Vagina (tissue), 2 donors: ENCODE results near the gene MELK. TPM values are rescaled to one million over a fixed set of nuclear protein-coding genes. Genes with fewer than 3 reads are reported as not detected.
A peak's percentile ranks its signal among the peaks of the same experiment; 100 is the strongest.
"Not testable (repeated sequence)": the region's sequence is repeated elsewhere in the genome, so short reads cannot be mapped to it uniquely, and the experiment has no call there.

ENCODE experiments used
- DNase-seq, 2 donors: peaks; one replicate each; pipeline ENCODE4 v3.0.0-alpha.2; 2017; ENCODE audit errors: extremely low spot score in 2 of 2
- H3K27ac ChIP-seq: fragments of 200-600 bp; sonication (generic); one replicate; pipeline ENCODE4 v1.5.1; 2019
- H3K27me3 ChIP-seq: fragments of 200-600 bp; sonication (generic); one replicate; pipeline ENCODE4 v1.5.1; 2019
- H3K36me3 ChIP-seq, 2 donors: fragments of 200-600 bp; sonication (generic); one replicate each; pipeline ENCODE4 v1.5.1; 2017 to 2019
- H3K4me1 ChIP-seq: fragments of 200-600 bp; sonication (generic); one replicate; pipeline ENCODE4 v1.5.1; 2019
- H3K4me3 ChIP-seq, 2 donors: fragments of 200-600 bp; sonication (generic); 1 replicate in 1 of 2; 2 replicates in 1 of 2; pipeline ENCODE4 v1.5.1; 2016 to 2019
- H3K9me3 ChIP-seq: fragments of 200-600 bp; sonication (generic); one replicate; pipeline ENCODE4 v1.5.1; 2019
- POLR2A ChIP-seq, 2 donors: fragments of 450-650 bp; IDR thresholded peaks; one replicate each; pipeline ENCODE4 v1.6.1; 2017; ENCODE audit warnings: antibody characterized with exemption in 2 of 2, mild to moderate bottlenecking in 2 of 2, moderate library complexity in 2 of 2
- POLR2AphosphoS5 ChIP-seq, 2 donors: sonication (generic); formaldehyde crosslinking; IDR thresholded peaks; one replicate each; pipeline ENCODE4 v1.9.0; 2017; ENCODE audit warnings: antibody characterized with exemption in 2 of 2, mild to moderate bottlenecking in 2 of 2, low read depth in 1 of 2; ENCODE audit not compliant: insufficient read depth in 1 of 2
- intact Hi-C: fragments of 100-400 bp; cut with DNase I; formaldehyde crosslinking; loops from one replicate; pipeline ENCODE4 v1.15.1; 2023
- total RNA-seq: library from RNA; depleted of rRNA; stranded (reverse); fragments of >200 nt; gene quantifications from one replicate; pipeline ENCODE4 v1.2.3, GENCODE V29; 2016
- TF ChIP-seq, protein P1 (sequence below), 3 experiments: fragments of 450-650 bp in 2 of 3; fragments of 200-600 bp in 1 of 3; sonication (generic) in 1 of 3; IDR thresholded peaks; one replicate each; pipeline ENCODE4 v1.5.1; 2017 to 2019; ENCODE audit warnings: antibody characterized with exemption in 3 of 3, mild to moderate bottlenecking in 2 of 3, moderate library complexity in 2 of 3

Gene MELK
- total RNA-seq, 1 donor from 2014 or later, result 2.9 TPM

DNA sequence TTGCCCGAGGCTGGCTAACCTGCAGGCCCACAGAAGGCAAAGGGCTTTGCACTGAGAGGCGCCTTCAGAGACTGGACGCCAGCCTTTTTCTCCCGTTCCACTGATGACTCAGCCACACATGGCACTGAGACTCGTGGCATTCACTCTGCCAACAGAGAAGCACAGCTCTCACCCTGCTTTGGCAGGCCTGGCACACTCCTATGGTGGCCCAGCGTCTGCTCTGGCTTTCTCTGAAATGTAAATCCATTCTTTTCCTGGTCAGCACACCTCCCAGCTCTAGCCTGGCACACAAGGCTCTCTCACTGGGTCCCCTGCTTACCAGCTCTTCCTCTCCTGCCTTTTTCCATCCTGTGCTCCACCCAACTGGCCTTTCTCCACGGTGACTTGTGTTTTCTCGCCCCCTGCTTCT lies 5.9 kb upstream of the MELK start:
- H3K9me3 ChIP-seq, result no peaks in the 10 kb centered on the region
- intact Hi-C loops, result no loop called here
- H3K27ac ChIP-seq, result peak overlapping the region; percentile 46
- TF ChIP-seq POLR2AphosphoS5 (IDR thresholded peaks at IDR 0.05; ENCODE audit: insufficient read depth in 1 of 2, low read depth in 1 of 2), result peak in 1 of 2 donors; percentile 42
- TF ChIP-seq POLR2A (IDR thresholded peaks at IDR 0.05), result no peak
- TF ChIP-seq, protein P1, sequence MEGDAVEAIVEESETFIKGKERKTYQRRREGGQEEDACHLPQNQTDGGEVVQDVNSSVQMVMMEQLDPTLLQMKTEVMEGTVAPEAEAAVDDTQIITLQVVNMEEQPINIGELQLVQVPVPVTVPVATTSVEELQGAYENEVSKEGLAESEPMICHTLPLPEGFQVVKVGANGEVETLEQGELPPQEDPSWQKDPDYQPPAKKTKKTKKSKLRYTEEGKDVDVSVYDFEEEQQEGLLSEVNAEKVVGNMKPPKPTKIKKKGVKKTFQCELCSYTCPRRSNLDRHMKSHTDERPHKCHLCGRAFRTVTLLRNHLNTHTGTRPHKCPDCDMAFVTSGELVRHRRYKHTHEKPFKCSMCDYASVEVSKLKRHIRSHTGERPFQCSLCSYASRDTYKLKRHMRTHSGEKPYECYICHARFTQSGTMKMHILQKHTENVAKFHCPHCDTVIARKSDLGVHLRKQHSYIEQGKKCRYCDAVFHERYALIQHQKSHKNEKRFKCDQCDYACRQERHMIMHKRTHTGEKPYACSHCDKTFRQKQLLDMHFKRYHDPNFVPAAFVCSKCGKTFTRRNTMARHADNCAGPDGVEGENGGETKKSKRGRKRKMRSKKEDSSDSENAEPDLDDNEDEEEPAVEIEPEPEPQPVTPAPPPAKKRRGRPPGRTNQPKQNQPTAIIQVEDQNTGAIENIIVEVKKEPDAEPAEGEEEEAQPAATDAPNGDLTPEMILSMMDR (IDR thresholded peaks at IDR 0.05), result no peak
- H3K4me3 ChIP-seq, result no peak overlapping the region
- H3K4me1 ChIP-seq, result peaks cover 13% of the 10 kb centered on the region
- H3K36me3 ChIP-seq, result no peaks in the 10 kb centered on the region
- H3K27me3 ChIP-seq, result no peaks in the 10 kb centered on the region
- no peak for DNase-seq

DNA sequence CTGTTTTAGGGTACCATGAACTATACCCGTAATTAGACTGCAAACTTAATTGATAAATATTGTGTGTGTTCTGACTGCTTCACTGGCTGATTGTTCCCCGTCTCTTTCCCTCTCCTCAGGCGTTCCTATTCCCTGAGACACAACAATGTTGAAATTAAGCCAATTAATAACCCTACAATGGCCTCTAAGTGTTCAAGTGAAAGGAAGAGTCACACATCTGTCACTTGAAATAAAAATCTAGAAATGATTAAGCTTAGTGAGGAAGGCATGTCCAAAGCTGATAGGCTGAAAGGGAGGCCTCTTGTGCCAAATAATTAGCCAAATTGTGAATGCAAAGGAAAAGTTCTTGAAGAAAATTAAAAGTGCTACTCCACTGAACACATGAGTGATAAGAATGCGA lies 4.0 kb upstream of the MELK start:
- H3K27ac ChIP-seq, H3K27me3 ChIP-seq, intact Hi-C loops, H3K36me3 ChIP-seq, DNase-seq, H3K9me3 ChIP-seq, H3K4me3 ChIP-seq: not testable (repeated sequence)
- peaks cover 27% of the 10 kb centered on the region for H3K4me1 ChIP-seq

DNA sequence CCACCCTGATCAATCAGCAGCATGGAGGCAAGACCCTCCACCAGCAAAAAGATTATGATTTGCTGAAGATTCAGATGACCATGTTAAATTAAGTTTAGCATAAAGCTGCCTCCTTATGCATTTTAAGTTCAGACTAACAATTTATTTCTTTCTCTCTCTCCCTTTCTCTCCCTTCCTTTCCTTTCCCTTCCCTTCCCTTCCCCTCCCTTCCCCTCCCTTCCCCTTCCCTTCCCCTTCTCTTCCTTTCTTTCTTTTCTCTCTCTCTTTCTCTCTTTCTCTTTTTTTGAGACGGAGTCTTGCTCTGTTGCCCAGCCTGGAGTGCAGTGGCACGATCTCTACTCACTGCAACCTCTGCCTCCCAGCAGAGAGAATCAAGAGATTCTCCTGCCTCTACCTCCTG lies 1.4 kb upstream of the MELK start:
- H3K4me3 ChIP-seq, result no peak overlapping the region
- intact Hi-C loops, result no loop called here

DNA sequence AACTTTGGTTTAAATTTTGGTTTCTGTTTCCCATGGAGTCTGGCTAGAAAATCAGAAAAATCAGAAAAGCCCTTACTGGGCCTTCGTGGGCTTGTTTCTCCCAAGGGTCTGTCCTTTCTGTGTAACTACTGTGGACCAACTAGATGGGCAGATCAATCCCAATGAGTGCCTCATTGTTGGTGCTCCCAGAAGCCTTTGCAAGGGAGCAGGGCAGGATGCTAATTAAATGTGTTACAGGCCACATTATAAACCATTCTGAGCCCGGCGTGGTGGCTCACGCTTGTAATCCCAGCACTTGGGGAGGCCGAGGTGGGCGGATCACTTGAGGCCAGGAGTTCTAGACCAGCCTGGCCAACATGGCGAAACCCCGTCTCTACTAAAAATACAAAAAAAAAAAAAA lies 1.4 kb downstream of the MELK start:
- H3K27ac ChIP-seq, DNase-seq, intact Hi-C loops, H3K27me3 ChIP-seq, H3K9me3 ChIP-seq, H3K36me3 ChIP-seq: not testable (repeated sequence)
- Histone ChIP-seq H3K4me1 (peaks cover 16% of the 10 kb centered on the region), H3K4me3 (peak overlapping the region in 1 of 2 donors; percentile 87)

More for the DNA sequence above, 1.4 kb upstream of the MELK start:
- no peaks in the 10 kb centered on the region for H3K27me3 ChIP-seq
- no peak overlapping the region for H3K27ac ChIP-seq
- H3K4me1 ChIP-seq, result peaks cover 28% of the 10 kb centered on the region
- no peak for TF ChIP-seq POLR2AphosphoS5 (IDR thresholded peaks at IDR 0.05; ENCODE audit: insufficient read depth in 1 of 2, low read depth in 1 of 2)
- TF ChIP-seq, protein P1 (IDR thresholded peaks at IDR 0.05), result no peak
- no peak for TF ChIP-seq POLR2A (IDR thresholded peaks at IDR 0.05)
- H3K9me3 ChIP-seq, result no peaks in the 10 kb centered on the region
- DNase-seq, result no peak
- H3K36me3 ChIP-seq, result no peaks in the 10 kb centered on the region

DNA sequence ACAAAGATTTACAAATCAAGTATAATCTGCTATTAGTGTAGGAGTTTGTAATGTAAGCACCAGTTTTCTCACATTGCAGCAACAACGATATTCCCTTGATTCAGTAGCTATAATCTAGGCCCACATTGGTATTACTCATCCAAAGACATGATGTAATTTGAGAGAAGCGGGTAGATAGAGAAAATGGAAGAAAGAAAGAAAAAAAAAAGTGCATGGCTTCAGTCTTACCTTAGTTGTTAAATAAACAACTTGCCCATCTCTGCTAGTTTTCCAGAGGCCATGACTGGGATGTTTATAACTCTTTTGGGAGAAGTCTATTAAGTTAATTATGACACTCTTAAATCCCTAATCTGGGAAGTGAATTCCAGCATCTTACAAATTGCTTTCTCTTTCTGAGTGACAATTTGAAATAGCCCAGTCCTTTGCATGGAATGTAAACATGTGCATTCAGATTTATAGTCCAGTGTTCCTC lies 2.8 kb downstream of the MELK start:
- Histone ChIP-seq H3K9me3 (no peaks in the 10 kb centered on the region), H3K4me1 (peaks cover 16% of the 10 kb centered on the region), H3K27me3 (no peaks in the 10 kb centered on the region), H3K27ac (no peak overlapping the region), H3K4me3 (no peak overlapping the region), H3K36me3 (no peaks in the 10 kb centered on the region)
- TF ChIP-seq, protein P1 (IDR thresholded peaks at IDR 0.05), result no peak
- TF ChIP-seq POLR2AphosphoS5 (IDR thresholded peaks at IDR 0.05; ENCODE audit: insufficient read depth in 1 of 2, low read depth in 1 of 2), result no peak
- no peak for TF ChIP-seq POLR2A (IDR thresholded peaks at IDR 0.05)
- no peak for DNase-seq
- intact Hi-C loops, result no loop called here

DNA sequence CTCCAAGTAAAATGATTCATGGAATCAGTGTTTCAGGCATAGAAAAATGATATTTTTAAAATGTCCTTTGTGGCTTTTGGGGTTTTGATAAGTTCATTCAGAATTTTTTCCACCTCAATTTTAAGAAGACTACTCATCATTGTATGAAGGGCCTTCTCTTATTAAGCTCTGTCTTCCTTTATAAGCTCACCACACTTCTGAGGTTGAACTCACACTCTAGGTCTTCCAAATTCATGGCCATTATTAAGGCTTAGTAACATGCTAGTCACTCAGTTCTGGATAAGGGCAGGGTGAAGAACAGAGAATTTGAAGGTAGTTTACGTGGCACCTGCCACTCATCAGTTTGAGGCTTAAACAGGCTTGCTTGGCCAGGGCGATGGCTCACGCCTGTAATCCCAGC lies 4.2 kb downstream of the MELK start:
- H3K4me1 ChIP-seq, result peaks cover 16% of the 10 kb centered on the region
- H3K36me3 ChIP-seq, result no peaks in the 10 kb centered on the region
- H3K27ac ChIP-seq, result no peak overlapping the region
- no peak for DNase-seq
- H3K27me3 ChIP-seq, result no peaks in the 10 kb centered on the region
- no peak overlapping the region for H3K4me3 ChIP-seq
- no peaks in the 10 kb centered on the region for H3K9me3 ChIP-seq
- intact Hi-C loops, result no loop called here
- TF ChIP-seq POLR2A (IDR thresholded peaks at IDR 0.05), result no peak
- no peak for TF ChIP-seq POLR2AphosphoS5 (IDR thresholded peaks at IDR 0.05; ENCODE audit: insufficient read depth in 1 of 2, low read depth in 1 of 2)
- TF ChIP-seq, protein P1 (IDR thresholded peaks at IDR 0.05), result no peak
